SIG-M5 (cell line): ENCODE measurements around the gene CPNE7.

Source experiments
- DNase-seq: peaks from one replicate; lab custom pipeline; 2025; lab: John Stamatoyannopoulos, UW

The CPNE7 gene

GRCh38 chr16:89549007-89549700, 26.4 kb upstream of the CPNE7 start:
- DNase-seq: no peak

GRCh38 chr16:89550421-89551007, 25.0 kb upstream of the CPNE7 start:
- DNase-seq: no peak

- DNase-seq: no peak
Observed at GRCh38 chr16:89552329-89552728, 23.2 kb upstream of the CPNE7 start.

GRCh38 chr16:89552913-89553312, 22.6 kb upstream of the CPNE7 start:
- DNase-seq: no peak

GRCh38 chr16:89553733-89554132, 21.8 kb upstream of the CPNE7 start:
- DNase-seq: no peak

- DNase-seq: no peak
Observed at GRCh38 chr16:89554343-89554742, 21.2 kb upstream of the CPNE7 start.

GRCh38 chr16:89555265-89555664, 20.3 kb upstream of the CPNE7 start:
- no peak for DNase-seq

GRCh38 chr16:89555780-89556179, 19.8 kb upstream of the CPNE7 start:
- no peak for DNase-seq

GRCh38 chr16:89556750-89557689, 18.5 kb upstream of the CPNE7 start:
- no peak for DNase-seq

- DNase-seq: no peak
Observed at GRCh38 chr16:89557690-89558490, 17.7 kb upstream of the CPNE7 start.

GRCh38 chr16:89560378-89561141, 15.0 kb upstream of the CPNE7 start, which contains the start of gene RPL13:
TSS of gene RPL13 (plus strand) at chr16:89560682. CDS start at chr16:89560960, 278 bp downstream.
- peak; percentile 79 for DNase-seq

GRCh38 chr16:89561142-89561883, 14.2 kb upstream of the CPNE7 start:
- no peak for DNase-seq

- no peak for DNase-seq
Observed at GRCh38 chr16:89561884-89562599, 13.5 kb upstream of the CPNE7 start.

GRCh38 chr16:89562939-89563338, 12.6 kb upstream of the CPNE7 start:
- DNase-seq: no peak

GRCh38 chr16:89563639-89564392, 11.7 kb upstream of the CPNE7 start:
- DNase-seq: no peak

GRCh38 chr16:89564476-89565255, 10.9 kb upstream of the CPNE7 start:
- no peak for DNase-seq

GRCh38 chr16:89565256-89565505, 10.4 kb upstream of the CPNE7 start:
- no peak for DNase-seq
